AG09309 (cell line): ENCODE results near the gene GTF2F2.

Source experiments
- DNase-seq: peaks from one replicate; pipeline ENCODE4 v3.0.0-alpha.2; 2010; ENCODE audit warnings: low read depth
- H3K4me3 ChIP-seq: 2 replicates; pipeline ENCODE4 v1.5.1; 2011; ENCODE audit warnings: mild to moderate bottlenecking, low read depth, low read length, moderate library complexity; ENCODE audit not compliant: control insufficient read depth
- CTCF ChIP-seq: IDR thresholded peaks from 2 replicates; pipeline ENCODE4 v1.5.1; 2011; ENCODE audit warnings: mild to moderate bottlenecking, low read depth, low read length, inconsistent platforms; ENCODE audit not compliant: insufficient read depth, control insufficient read depth; ENCODE audit errors: missing control alignments

The GTF2F2 gene

GRCh38 chr13:45105895-45106294, 14.4 kb upstream of the GTF2F2 start:
- TF ChIP-seq CTCF = no peak
- no peak for DNase-seq

GRCh38 chr13:45107539-45107938, 12.8 kb upstream of the GTF2F2 start:
- no peak for DNase-seq
- H3K4me3 ChIP-seq = no peak overlapping the region
- no peak for TF ChIP-seq CTCF

More at GRCh38 chr13:45105895-45106294, 14.4 kb upstream of the GTF2F2 start:
- H3K4me3 ChIP-seq = no peak overlapping the region

DNA sequence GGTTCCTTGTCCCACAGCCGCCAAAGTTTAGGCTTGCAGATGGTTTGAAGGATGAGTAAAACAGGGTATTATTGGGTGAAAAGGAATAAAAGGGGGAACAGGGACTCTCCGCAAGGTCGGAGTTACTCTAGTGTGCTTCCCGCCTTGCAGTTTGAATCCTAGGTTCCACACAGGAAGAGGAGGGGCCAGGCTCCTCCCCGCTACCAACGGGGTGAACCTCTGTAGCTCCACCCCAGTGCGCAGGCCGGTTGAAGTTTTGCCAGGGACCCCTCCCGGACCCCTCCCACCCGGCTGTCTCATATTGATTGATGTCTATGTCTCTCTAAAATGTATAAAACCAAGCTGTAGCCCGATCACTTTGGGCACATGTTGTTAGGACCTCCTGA, 11.6 kb upstream of the GTF2F2 start:
- no peak for DNase-seq
- H3K4me3 ChIP-seq = no peak overlapping the region
- no peak for TF ChIP-seq CTCF

- no peak overlapping the region for H3K4me3 ChIP-seq
- DNase-seq = no peak
- TF ChIP-seq CTCF = no peak
Observed at GRCh38 chr13:45109102-45109720, 11.1 kb upstream of the GTF2F2 start.

DNA sequence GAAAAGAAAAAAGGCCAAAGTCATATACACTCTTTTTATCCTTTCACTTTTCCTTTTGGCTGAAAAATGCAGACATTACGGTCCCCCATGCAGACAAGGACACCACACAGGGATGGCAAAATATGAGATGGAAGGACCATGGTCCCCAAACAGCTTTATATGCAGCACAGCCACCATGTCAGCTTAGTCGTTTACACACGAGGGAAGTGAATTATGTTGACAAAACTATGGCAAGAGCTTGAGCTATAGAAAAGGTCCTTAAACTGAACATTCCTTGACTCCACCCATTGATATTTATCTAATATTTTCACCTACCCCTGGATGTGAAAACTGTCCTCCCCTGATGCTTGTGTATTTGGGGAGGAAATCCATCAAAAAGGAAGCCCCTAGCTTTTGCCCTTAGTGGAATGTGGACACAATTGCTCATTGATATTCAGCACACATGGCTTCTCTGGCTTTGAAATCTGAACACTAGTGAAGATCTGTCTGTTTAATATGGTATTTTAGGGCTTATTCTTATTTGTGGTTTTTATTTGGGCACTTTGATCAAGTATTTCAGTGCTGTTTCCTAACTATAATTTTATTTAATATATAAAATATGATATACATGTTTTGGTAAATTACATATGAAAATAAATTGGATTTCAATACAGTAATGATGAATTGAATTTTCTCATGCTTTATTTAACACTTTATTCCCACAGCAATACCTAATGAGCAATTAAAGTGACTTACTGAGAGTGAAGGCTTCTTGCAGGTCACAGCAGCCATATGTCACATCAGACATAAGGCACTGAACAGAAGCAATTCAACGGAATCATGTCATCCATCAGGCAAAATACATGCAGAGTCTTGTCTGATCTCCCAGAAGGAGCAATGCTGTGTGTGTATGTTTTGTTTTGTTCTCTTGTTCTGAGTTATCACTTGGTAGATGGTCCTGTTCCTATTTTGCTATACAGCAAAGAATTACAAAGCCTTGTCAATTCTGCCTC, 6.8 kb upstream of the GTF2F2 start:
- DNase-seq = no peak
- TF ChIP-seq CTCF = no peak
- no peak overlapping the region for H3K4me3 ChIP-seq

DNA sequence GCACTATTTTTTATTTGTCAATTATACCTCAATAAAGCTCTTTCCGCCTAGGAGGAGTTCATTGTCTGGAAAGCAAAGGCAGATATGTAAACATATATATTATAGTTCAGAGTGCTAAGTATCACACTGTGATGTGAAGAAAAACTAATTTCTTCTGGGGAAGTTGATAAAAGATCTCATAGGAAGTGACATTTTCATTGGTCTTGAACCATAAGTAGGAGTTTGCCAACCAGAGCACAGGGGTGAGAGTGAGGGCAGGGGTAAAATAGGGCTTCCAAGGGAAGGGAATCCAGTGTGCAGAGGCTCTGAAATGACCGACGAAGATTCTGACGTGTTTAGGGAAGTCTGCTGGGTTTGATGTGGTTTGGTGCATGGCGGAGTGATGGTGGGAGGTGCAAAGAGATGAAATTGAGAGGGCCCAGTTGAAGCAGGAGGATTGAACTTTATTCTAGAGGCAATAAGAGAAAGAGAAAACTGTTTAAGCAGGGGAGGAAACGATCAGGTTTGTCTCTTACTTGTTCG, 780 bp upstream of the GTF2F2 start:
- no peak for TF ChIP-seq CTCF
- DNase-seq = no peak
- H3K4me3 ChIP-seq = peak overlapping the region; percentile 54
